Spinal cord (tissue), 10 donors: ENCODE results near the gene KRT4. TPM values are rescaled to one million over a fixed set of nuclear protein-coding genes. Genes with fewer than 3 reads are reported as not detected.
"Not testable (repeated sequence)": the region's sequence is repeated elsewhere in the genome, so short reads cannot be mapped to it uniquely, and the experiment has no call there.

ENCODE experiments used
- DNase-seq, 6 donors: peaks; one replicate each; pipeline versions ENCODE4 v3.0.0 to v3.0.0-alpha.2; 2013 to 2015; ENCODE audit warnings: low spot score in 6 of 6, low read depth in 4 of 6
- H3K27ac ChIP-seq: one replicate; pipeline ENCODE4 v1.5.1; 2013; ENCODE audit warnings: low read depth, low read length, control low read depth
- H3K27me3 ChIP-seq: one replicate; pipeline ENCODE4 v1.6.1; 2013; ENCODE audit warnings: low read length; ENCODE audit not compliant: control insufficient read depth, insufficient read depth
- H3K36me3 ChIP-seq: one replicate; pipeline ENCODE4 v1.6.1; 2013; ENCODE audit warnings: low read length; ENCODE audit not compliant: control insufficient read depth, insufficient read depth
- H3K4me1 ChIP-seq: one replicate; pipeline ENCODE4 v1.6.1; 2013; ENCODE audit warnings: low read length; ENCODE audit not compliant: control insufficient read depth, insufficient read depth
- H3K4me3 ChIP-seq: one replicate; pipeline ENCODE4 v1.5.1; 2013; ENCODE audit warnings: low read depth, low read length, control low read depth
- H3K9me3 ChIP-seq: one replicate; pipeline ENCODE4 v1.6.1; 2013; ENCODE audit warnings: low read length; ENCODE audit not compliant: control insufficient read depth, insufficient read depth
- whole genome bisulfite sequencing: methylation state at CpG from one replicate; pipeline ENCODE4 v1.1.5; 2013; ENCODE audit warnings: missing lambda C conversion rate; ENCODE audit not compliant: insufficient coverage; 5-methylcytosine and 5-hydroxymethylcytosine counted together
- polyA plus RNA-seq, 2 donors: library from polyadenylated mRNA; unstranded; fragments of 120-200 nt; gene quantifications; one replicate each; pipeline ENCODE4 v1.2.1, GENCODE V29; 2013; ENCODE audit not compliant: insufficient read length in 2 of 2
- total RNA-seq, 2 donors: library from RNA; depleted of rRNA in 1 of 2; stranded (reverse); fragments of 120-200 nt in 1 of 2; fragments of >200 nt in 1 of 2; gene quantifications; one replicate each; pipeline versions ENCODE4 v1.2.3 to v1.2.4, GENCODE V29; 2013 to 2014
- donor health status: healthy.

The KRT4 gene
- total and polyA plus RNA-seq, 4 donors, result 0.11 to 0.20 (median 0.14) TPM; not detected in 1

DNA sequence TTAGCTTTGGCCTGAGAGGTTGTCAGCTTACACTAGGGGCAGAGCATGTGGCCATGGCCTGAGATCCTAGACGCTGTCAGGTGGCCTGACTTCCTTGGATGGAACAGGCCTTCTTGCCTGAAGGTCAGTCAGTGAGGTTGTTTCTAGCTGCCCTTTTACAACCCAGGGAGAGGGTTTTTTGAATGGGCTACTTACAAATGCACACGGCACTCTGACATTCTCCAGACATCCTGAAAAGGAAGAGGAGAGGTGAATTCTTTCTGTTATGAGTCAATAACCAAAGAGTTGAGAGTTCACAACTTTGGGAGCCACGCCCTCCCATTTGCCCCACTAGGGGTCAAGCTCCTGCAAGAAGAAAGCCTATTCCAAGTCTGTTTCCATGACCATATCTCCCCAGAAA, 44.6 kb downstream of the KRT4 start:
- Histone ChIP-seq H3K27me3 (no peaks in the 10 kb centered on the region), H3K4me3 (no peak overlapping the region)
- DNase-seq, result no peak

DNA sequence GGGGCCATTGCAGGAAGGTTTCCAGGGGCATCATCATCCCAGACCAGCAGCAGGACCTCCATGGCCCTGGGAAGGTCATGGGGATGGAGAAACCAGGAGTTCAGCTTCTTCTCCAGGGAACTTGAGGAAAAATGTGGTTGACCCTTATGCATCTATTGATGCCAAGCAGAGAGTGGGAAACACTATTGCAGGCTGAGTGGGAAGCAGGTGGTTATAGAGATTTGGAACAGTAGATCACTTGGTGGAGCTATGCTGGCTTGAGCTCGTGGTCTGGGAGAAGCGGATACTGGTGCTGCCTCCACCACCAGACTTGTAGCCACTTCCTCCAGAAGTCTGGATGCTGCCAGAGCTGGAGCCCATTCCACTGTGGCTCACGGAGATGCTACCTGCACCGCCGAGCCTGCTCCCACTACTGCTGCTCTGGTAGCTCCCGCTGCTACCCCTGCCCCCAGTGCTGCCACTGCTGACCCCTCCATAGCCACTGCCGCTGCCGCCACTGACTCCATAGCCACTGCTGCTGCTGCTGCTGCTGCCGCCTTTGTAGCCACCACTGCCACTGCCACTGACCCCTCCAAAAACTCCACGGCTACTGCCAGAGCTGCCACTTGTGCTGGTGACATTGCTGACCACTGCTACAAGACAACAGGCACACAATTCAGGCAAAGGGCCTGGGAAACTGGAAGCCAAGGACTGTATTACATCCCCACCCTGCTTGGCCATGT, 45.3 kb downstream of the KRT4 start:
- H3K9me3 ChIP-seq, result no peaks in the 10 kb centered on the region
- DNase-seq, result no peak
- no peaks in the 10 kb centered on the region for H3K36me3 ChIP-seq
- H3K4me1 ChIP-seq, result no peaks in the 10 kb centered on the region
- no peak overlapping the region for H3K4me3 ChIP-seq
- no peaks in the 10 kb centered on the region for H3K27me3 ChIP-seq
- no peak overlapping the region for H3K27ac ChIP-seq
- 84% methylated on average over 10 of the region's 10 CpGs for WGBS

More for the DNA sequence above, 44.6 kb downstream of the KRT4 start:
- no peaks in the 10 kb centered on the region for H3K36me3 ChIP-seq
- no peaks in the 10 kb centered on the region for H3K4me1 ChIP-seq
- 69% methylated on average over 2 of the region's 3 CpGs for WGBS
- no peaks in the 10 kb centered on the region for H3K9me3 ChIP-seq
- no peak overlapping the region for H3K27ac ChIP-seq

DNA sequence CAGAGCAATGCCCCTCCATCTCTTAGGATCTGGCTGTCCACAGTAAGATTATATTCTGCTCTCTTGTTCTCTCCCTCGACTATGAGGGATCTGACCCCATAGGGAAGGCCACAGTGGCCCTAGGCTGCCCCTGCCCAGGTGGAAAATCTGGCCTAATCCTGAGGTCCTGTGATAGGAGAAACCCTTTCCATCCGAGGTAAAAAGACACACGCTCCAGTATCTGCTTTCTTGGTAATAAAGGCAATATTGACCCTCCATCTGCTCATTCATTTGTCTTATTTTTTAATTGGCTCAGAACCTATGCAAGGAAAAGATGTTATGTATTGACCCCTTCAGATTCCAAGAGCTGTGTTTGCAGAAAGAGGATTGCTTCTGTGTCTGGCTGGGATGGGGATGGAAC, 46.5 kb downstream of the KRT4 start:
- H3K9me3 ChIP-seq, result no peaks in the 10 kb centered on the region
- no peak overlapping the region for H3K27ac ChIP-seq
- H3K4me1 ChIP-seq, result no peaks in the 10 kb centered on the region
- no peaks in the 10 kb centered on the region for H3K27me3 ChIP-seq
- H3K36me3 ChIP-seq, result no peaks in the 10 kb centered on the region
- WGBS, result no CpG with 5 or more reads among the region's 3 CpGs
- no peak for DNase-seq
- no peak overlapping the region for H3K4me3 ChIP-seq

DNA sequence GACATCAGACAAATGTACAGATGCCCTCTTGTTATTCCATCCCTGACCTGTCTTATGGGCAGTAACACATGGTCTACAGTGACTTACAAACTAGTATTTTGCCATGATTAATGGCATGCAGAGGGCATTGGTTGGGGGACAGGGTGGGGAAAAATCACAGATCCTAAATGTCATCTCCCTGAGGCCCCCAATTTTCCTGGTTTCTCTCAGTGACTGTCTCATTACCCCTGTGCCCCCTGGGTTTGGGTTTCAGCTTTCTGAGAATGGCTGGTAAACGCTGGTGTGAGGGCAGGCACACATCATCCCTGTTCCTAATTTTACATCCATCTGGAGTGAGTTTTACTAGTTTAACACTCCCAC, 46.9 kb downstream of the KRT4 start:
- Histone ChIP-seq H3K36me3 (no peaks in the 10 kb centered on the region), H3K4me1 (no peaks in the 10 kb centered on the region), H3K4me3 (no peak overlapping the region), H3K27me3 (no peaks in the 10 kb centered on the region), H3K9me3 (no peaks in the 10 kb centered on the region), H3K27ac (no peak overlapping the region)
- no CpG with 5 or more reads among the region's 1 CpG for WGBS
- DNase-seq, result no peak

DNA sequence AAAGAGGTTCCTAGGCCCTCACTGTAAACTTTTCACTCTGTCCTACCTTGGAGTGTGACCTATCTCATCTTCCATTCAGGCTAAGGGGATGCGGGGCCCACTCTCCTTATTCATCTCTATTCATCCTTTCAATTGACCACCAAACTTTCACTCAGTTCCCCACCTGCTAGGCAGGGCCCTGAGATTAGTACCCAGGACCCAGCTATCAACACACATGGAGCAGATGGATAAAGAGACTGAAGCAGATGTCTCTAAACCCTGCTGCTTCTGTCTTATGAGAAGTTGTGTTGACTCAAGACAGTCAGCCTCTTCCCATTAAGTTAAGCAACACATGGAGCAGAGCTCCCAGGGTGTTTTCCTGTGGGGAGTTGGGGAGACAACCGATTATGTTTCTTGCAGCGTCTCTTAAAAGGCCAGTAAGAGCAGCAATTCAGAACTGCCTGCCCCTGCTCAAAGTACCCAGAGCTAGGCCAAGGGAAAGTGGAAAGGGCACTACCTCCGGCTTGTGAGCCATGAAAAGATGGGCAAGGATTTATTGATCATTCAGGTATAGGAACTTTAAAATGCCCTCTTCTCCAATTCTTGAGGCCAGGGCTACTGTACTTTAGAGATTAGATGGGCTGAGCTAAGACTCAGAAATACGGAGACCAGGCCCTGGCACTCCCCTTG, 47.4 kb downstream of the KRT4 start:
- H3K27me3 ChIP-seq, result no peaks in the 10 kb centered on the region
- H3K27ac ChIP-seq, result no peak overlapping the region
- H3K4me3 ChIP-seq, result no peak overlapping the region
- H3K9me3 ChIP-seq, result no peaks in the 10 kb centered on the region
- 87% methylated on average over 3 of the region's 5 CpGs for WGBS
- DNase-seq, result peak in 1 of 6 donors; percentile 34
- H3K36me3 ChIP-seq, result no peaks in the 10 kb centered on the region
- no peaks in the 10 kb centered on the region for H3K4me1 ChIP-seq

DNA sequence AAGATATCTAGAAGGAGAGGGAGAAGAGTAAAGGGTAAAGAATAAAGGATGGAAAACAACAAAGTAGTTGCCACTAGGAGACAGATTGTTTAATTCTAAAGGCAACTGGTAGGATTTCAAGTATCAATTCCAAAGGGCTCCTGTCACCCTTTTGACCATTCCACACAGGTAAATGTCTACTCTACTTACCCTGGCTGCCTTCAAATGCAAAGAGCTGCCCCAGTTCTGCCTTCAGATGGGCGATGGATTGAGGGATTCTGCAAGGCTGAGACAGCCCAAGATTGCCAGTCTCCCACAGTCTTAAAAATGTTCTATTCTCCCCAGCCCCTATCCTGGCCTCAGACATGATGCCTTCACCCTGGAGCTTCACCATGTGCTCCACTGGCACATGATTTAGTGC, 48.2 kb downstream of the KRT4 start:
- no peak overlapping the region for H3K4me3 ChIP-seq
- no peaks in the 10 kb centered on the region for H3K27me3 ChIP-seq
- no peaks in the 10 kb centered on the region for H3K9me3 ChIP-seq
- no peaks in the 10 kb centered on the region for H3K4me1 ChIP-seq
- no peak for DNase-seq
- no peak overlapping the region for H3K27ac ChIP-seq
- H3K36me3 ChIP-seq, result no peaks in the 10 kb centered on the region
- WGBS, result 43% methylated on average over 1 of the region's 1 CpG

DNA sequence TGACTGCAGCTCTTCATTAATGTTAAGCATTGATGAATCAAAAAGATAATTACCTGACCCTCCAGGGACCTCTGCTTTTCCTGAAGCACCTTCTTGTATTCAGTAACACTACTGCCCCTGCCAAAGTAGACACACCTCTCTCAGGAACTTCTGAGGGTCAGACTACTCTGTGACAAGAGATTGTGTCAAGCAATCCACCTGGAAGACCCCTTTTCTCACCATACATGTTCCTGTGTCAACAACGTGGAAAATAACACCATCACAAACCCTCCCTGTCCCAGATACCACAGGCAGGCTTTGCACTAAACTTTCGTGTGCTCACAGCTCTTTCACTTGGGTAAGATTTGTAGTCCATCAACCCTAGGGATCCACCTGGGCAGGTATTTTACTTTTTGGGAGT, 49.9 kb downstream of the KRT4 start:
- Histone ChIP-seq H3K36me3 (no peaks in the 10 kb centered on the region), H3K27ac (no peak overlapping the region), H3K27me3 (no peaks in the 10 kb centered on the region), H3K4me3 (no peak overlapping the region), H3K4me1 (no peaks in the 10 kb centered on the region), H3K9me3 (peaks cover 2% of the 10 kb centered on the region)
- DNase-seq, result no peak
- WGBS, result no CpG with 5 or more reads among the region's 2 CpGs

DNA sequence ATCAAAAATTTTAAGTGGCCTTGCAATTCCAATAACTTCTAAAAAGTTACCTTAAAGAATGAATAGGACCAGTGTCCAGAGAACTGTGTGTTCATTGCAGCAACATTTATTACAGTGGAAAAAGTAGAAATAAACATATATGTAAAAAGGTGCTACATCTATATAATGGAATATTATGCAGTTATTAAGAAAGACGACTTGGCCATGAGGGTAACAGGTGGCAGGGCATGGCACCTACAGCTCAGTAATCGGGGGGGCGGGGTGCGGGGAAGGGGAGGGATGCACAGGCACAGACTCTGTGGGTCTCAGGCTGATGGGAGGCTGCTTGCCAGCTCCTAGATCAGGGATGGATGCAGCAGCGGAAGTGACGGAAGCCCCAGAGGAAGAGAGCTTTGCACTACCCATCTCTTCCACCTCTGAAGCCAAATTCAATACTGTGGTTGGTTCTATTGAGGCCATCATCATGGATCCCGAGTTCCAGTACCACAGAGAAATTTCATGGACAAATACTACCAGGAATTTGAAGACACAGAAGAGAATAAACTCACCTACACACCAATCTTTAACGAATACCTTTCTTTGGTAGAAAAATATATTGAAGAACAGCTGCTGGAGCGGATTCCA, 50.8 kb downstream of the KRT4 start:
- DNase-seq, result no peak
- Histone ChIP-seq H3K9me3 (peaks cover 2% of the 10 kb centered on the region), H3K27ac (no peak overlapping the region), H3K4me3 (no peak overlapping the region), H3K4me1 (no peaks in the 10 kb centered on the region), H3K36me3 (no peaks in the 10 kb centered on the region), H3K27me3 (peaks cover 2% of the 10 kb centered on the region)
- WGBS, result 75% methylated on average over 4 of the region's 9 CpGs

DNA sequence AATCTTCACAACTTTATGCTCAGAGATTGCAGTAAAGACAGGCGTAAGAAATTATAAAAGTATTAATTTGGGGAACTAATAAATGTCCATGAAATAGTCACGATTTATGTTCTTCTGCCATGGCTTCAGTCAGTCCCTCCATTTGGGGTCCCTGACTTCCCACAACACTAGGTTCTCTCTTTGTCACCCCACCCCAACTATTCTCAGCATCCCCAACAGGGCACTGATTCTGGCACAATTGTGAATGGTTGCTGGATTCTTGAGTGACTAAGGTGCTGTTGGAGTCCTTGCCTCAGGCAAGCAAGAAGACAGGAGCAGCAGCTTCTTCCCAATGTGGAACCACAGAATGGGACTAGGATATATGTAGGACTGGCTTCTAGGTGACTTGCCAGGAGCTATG, 52.1 kb downstream of the KRT4 start:
- Histone ChIP-seq H3K4me1 (no peaks in the 10 kb centered on the region), H3K27ac (no peak overlapping the region), H3K9me3 (peaks cover 2% of the 10 kb centered on the region), H3K27me3 (peaks cover 7% of the 10 kb centered on the region), H3K36me3 (no peaks in the 10 kb centered on the region), H3K4me3 (no peak overlapping the region)
- DNase-seq, result no peak
- no CpG with 5 or more reads among the region's 2 CpGs for WGBS

DNA sequence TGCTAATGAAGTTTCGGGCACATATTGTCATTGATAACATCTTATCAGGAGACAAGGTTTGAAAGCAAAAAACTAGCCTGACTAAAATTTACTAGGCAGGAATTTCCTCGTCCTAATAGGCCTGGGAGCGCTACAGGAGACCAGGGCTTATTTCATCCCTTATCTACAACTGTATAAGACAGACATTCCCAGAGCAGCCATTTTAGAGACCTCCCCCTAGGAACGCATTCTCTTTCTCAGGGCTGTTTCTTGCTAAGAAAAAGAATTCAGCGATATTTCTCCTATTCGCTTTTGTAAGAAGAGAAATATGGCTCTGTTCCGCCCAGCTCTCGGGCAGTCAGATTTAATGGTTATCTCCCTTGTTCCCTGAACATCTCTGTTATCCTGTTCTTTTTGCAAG, 52.7 kb downstream of the KRT4 start:
- 73% methylated on average over 3 of the region's 8 CpGs for WGBS
- not testable (repeated sequence) for DNase-seq, H3K9me3 ChIP-seq, H3K4me3 ChIP-seq, H3K36me3 ChIP-seq, H3K4me1 ChIP-seq, H3K27me3 ChIP-seq, H3K27ac ChIP-seq
